Prostate gland (tissue), 2 donors: Measurements from ENCODE around the gene NCOA7.

ENCODE experiments used
- POLR2A ChIP-seq: fragments of 450-650 bp; IDR thresholded peaks from one replicate; pipeline ENCODE4 v1.6.1; 2016; ENCODE audit warnings: antibody characterized with exemption, mild to moderate bottlenecking
- POLR2AphosphoS5 ChIP-seq: sonication (generic); formaldehyde crosslinking; IDR thresholded peaks from one replicate; pipeline ENCODE4 v1.6.1; 2017; ENCODE audit warnings: antibody characterized with exemption
- TF ChIP-seq, protein P1 (sequence below), 4 experiments: fragments of 200-600 bp in 2 of 4; fragments of 450-650 bp in 2 of 4; sonication (generic) in 2 of 4; IDR thresholded peaks; 1 replicate in 3 of 4; 2 replicates in 1 of 4; pipeline ENCODE4 v1.5.1; 2016 to 2019; ENCODE audit warnings: antibody characterized with exemption in 4 of 4, mild to moderate bottlenecking in 2 of 4, moderate library complexity in 2 of 4

- TF ChIP-seq, protein P1, sequence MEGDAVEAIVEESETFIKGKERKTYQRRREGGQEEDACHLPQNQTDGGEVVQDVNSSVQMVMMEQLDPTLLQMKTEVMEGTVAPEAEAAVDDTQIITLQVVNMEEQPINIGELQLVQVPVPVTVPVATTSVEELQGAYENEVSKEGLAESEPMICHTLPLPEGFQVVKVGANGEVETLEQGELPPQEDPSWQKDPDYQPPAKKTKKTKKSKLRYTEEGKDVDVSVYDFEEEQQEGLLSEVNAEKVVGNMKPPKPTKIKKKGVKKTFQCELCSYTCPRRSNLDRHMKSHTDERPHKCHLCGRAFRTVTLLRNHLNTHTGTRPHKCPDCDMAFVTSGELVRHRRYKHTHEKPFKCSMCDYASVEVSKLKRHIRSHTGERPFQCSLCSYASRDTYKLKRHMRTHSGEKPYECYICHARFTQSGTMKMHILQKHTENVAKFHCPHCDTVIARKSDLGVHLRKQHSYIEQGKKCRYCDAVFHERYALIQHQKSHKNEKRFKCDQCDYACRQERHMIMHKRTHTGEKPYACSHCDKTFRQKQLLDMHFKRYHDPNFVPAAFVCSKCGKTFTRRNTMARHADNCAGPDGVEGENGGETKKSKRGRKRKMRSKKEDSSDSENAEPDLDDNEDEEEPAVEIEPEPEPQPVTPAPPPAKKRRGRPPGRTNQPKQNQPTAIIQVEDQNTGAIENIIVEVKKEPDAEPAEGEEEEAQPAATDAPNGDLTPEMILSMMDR (IDR thresholded peaks at IDR 0.05), result no peak
- no peak for TF ChIP-seq POLR2AphosphoS5
- no peak for TF ChIP-seq POLR2A
Observed at GRCh38 chr6:125855783-125856182, 65.0 kb downstream of the NCOA7 start.
